Embryonic facial prominence (tissue), 1 donor: ENCODE results near the gene PCDHGA8.
"Not testable (repeated sequence)": the region's sequence is repeated elsewhere in the genome, so short reads cannot be mapped to it uniquely, and the experiment has no call there.

Experiments used
- DNase-seq: peaks from one replicate; pipeline ENCODE4 v3.0.0-alpha.2; 2016; ENCODE audit errors: extremely low spot score

Gene PCDHGA8

GRCh38 chr5:141432308-141432707 is 39.9 kb downstream of the PCDHGA8 start:
- not testable (repeated sequence) for DNase-seq

- DNase-seq, result not testable (repeated sequence)
These were observed 40.3 kb downstream of the PCDHGA8 start for GRCh38 chr5:141432726-141433125.

GRCh38 chr5:141434006-141434405 is 41.6 kb downstream of the PCDHGA8 start:
- DNase-seq, result no peak

GRCh38 chr5:141437221-141437620 is 44.8 kb downstream of the PCDHGA8 start:
- DNase-seq, result no peak

GRCh38 chr5:141439411-141440141 is 47.1 kb downstream of the PCDHGA8 start:
- DNase-seq, result no peak

- no peak for DNase-seq
These were observed 47.9 kb downstream of the PCDHGA8 start for GRCh38 chr5:141440341-141440740.

GRCh38 chr5:141441571-141442170 is 49.2 kb downstream of the PCDHGA8 start:
- DNase-seq, result no peak
